HepG2 (cell line): ENCODE results near the gene FABP6. TPM values are rescaled to one million over a fixed set of nuclear protein-coding genes. Genes with fewer than 3 reads are reported as not detected.

Experiments
- ATAC-seq: fragments of 200-7000 bp; cut with Tn5 transposase; 3 replicates; pipeline ENCODE4 v1.9.1; 2020; ENCODE audit warnings: mild to moderate bottlenecking, moderate library complexity
- BruUV-seq: library from RNA; stranded (reverse); fragments of 400-500 nt; replicated peaks from 2 replicates; lab custom pipeline; 2021; lab: Mats Ljungman, UMichigan
- CTCF ChIA-PET: fragments of 300-600 bp; formaldehyde crosslinking; extraction: SDS; loops from one replicate; lab custom pipeline; 2021; ENCODE audit warnings: low total read pairs, inconsistent platforms, low intra/inter-chr PET ratio; lab: Yijun Ruan, JAX
- POLR2A ChIA-PET: fragments of 350-600 bp; sonication (Branson Sonifier 250); formaldehyde crosslinking; loops from one replicate; lab custom pipeline; 2020; ENCODE audit warnings: antibody characterized with exemption, inconsistent platforms; lab: Yijun Ruan, JAX
- DNase-seq: peaks from one replicate; pipeline ENCODE4 v3.0.0-alpha.2; 2015; ENCODE audit warnings: low spot score
- FAIRE-seq: peaks from 3 replicates; lab custom pipeline; 2011; peaks lifted over from hg19 to GRCh38; lab: Jason Lieb, UNC
- H2AFZ ChIP-seq: one replicate; pipeline ENCODE4 v1.6.1; 2011; ENCODE audit warnings: low read length, inconsistent platforms
- H3K27ac ChIP-seq: fragments of 300-600 bp; 3 replicates; pipeline ENCODE4 v1.8.0; 2011; ENCODE audit warnings: mixed run types, mild to moderate bottlenecking, mixed read lengths, low read length, inconsistent platforms; ENCODE audit not compliant: insufficient read depth; ENCODE audit errors: extremely low read length
- H3K27me3 ChIP-seq, 2 experiments: fragments of 200-600 bp in 1 of 2; 2 replicates in 1 of 2; 3 replicates in 1 of 2; pipeline versions ENCODE4 v1.6.0 to v1.8.0; 2011; ENCODE audit warnings: low read length in 2 of 2, mild to moderate bottlenecking in 2 of 2, moderate library complexity in 2 of 2, inconsistent platforms in 1 of 2; ENCODE audit not compliant: insufficient read depth in 2 of 2, control insufficient read depth in 1 of 2
- H3K36me3 ChIP-seq, 2 experiments: fragments of 200-600 bp in 1 of 2; replicated peaks in 1 of 2; 2 replicates in 1 of 2; 3 replicates in 1 of 2; pipeline versions ENCODE4 v1.5.1 to v1.8.0; 2011; ENCODE audit warnings: low read length in 2 of 2, inconsistent platforms in 1 of 2; ENCODE audit not compliant: insufficient read depth in 2 of 2, control insufficient read depth in 1 of 2
- H3K4me1 ChIP-seq: 2 replicates; pipeline ENCODE4 v1.5.1; 2012; ENCODE audit warnings: low read length, inconsistent platforms; ENCODE audit not compliant: insufficient read depth
- H3K4me2 ChIP-seq: 2 replicates; pipeline ENCODE4 v1.6.0; 2011; ENCODE audit warnings: low read depth, low read length, inconsistent platforms
- H3K4me3 ChIP-seq, 3 experiments: fragments of 200-600 bp in 1 of 3; sonication (generic), shearing (Covaris generic) in 1 of 3; replicated peaks in 1 of 3; 2 replicates each; pipeline ENCODE4 v1.5.1; 2011 to 2016; ENCODE audit warnings: low read length in 3 of 3, inconsistent platforms in 2 of 3, low read depth in 2 of 3, mild to moderate bottlenecking in 2 of 3, control low read depth in 1 of 3, mixed read lengths in 1 of 3; ENCODE audit not compliant: insufficient read depth in 1 of 3
- H3K79me2 ChIP-seq: one replicate; pipeline ENCODE4 v1.6.1; 2011; ENCODE audit warnings: low read length, inconsistent platforms; ENCODE audit not compliant: insufficient read depth
- H3K9ac ChIP-seq: 2 replicates; pipeline ENCODE4 v1.6.0; 2011; ENCODE audit warnings: mild to moderate bottlenecking, low read depth, low read length, inconsistent platforms; ENCODE audit not compliant: insufficient read depth
- H3K9me3 ChIP-seq: 2 replicates; pipeline ENCODE4 v1.5.1; 2012; ENCODE audit warnings: mild to moderate bottlenecking, low read length
- H4K20me1 ChIP-seq: 2 replicates; pipeline ENCODE4 v1.6.0; 2011; ENCODE audit warnings: inconsistent platforms, mild to moderate bottlenecking, low read length, moderate library complexity; ENCODE audit not compliant: insufficient read depth
- CCAR2 ChIP-seq: fragments of 200-400 bp; formaldehyde crosslinking; optimal IDR thresholded peaks from 2 replicates; pipeline ENCODE3; 2018; ENCODE audit warnings: low read depth, mild to moderate bottlenecking, low read length, moderate library complexity
- CREB3 ChIP-seq: sonication (generic); formaldehyde crosslinking; IDR thresholded peaks from 2 replicates; pipeline ENCODE4 v1.5.0; 2020; ENCODE audit warnings: missing genetic modification reagents
- FUBP1 ChIP-seq: sonication (generic); formaldehyde crosslinking; IDR thresholded peaks from 2 replicates; pipeline ENCODE4 v1.5.1; 2020; ENCODE audit warnings: missing genetic modification reagents, mild to moderate bottlenecking, borderline replicate concordance
- HOXD1 ChIP-seq: sonication (generic); formaldehyde crosslinking; IDR thresholded peaks from 2 replicates; pipeline ENCODE4 v1.5.0; 2020; ENCODE audit warnings: missing genetic modification reagents
- IRF2 ChIP-seq: IDR thresholded peaks from 2 replicates; pipeline ENCODE4 v1.6.1; 2018; ENCODE audit warnings: missing genetic modification reagents, missing compliant biosample characterization
- NFE2 ChIP-seq: sonication (generic); formaldehyde crosslinking; IDR thresholded peaks from 2 replicates; pipeline ENCODE4 v1.4.0; 2020; ENCODE audit warnings: missing genetic modification reagents
- SALL2 ChIP-seq: sonication (generic); formaldehyde crosslinking; IDR thresholded peaks from 2 replicates; pipeline ENCODE4 v1.8.1; 2023; ENCODE audit warnings: mild to moderate bottlenecking, missing genetic modification reagents, inconsistent platforms
- SIN3B ChIP-seq: fragments of 150-350 bp; IDR thresholded peaks from 2 replicates; pipeline ENCODE4 v1.6.1; 2014; ENCODE audit warnings: low read length
- TFDP1 ChIP-seq: IDR thresholded peaks from 2 replicates; pipeline ENCODE4 v1.6.1; 2016; ENCODE audit warnings: missing compliant biosample characterization, missing genetic modification reagents, borderline replicate concordance
- ZNF614 ChIP-seq: IDR thresholded peaks from 2 replicates; pipeline ENCODE4 v1.6.1; 2018; ENCODE audit warnings: missing biosample characterization, missing genetic modification reagents, inconsistent platforms, borderline replicate concordance
- ZNF710 ChIP-seq: sonication (generic); formaldehyde crosslinking; IDR thresholded peaks from 2 replicates; pipeline ENCODE4 v1.5.0; 2020; ENCODE audit warnings: mild to moderate bottlenecking, missing genetic modification reagents, borderline replicate concordance
- ZNF850 ChIP-seq: sonication (generic); formaldehyde crosslinking; conservative IDR thresholded peaks from 2 replicates; pipeline ENCODE4 v1.9.0; 2021; ENCODE audit warnings: mild to moderate bottlenecking, missing genetic modification reagents
- WGBS: methylation state at CpG from one replicate; pipeline ENCODE4 v1.1.6; 2017; ENCODE audit warnings: low lambda C conversion rate; 5-methylcytosine and 5-hydroxymethylcytosine counted together
- in situ Hi-C: cut with HindIII; loops from 2 replicates; pipeline ENCODE4 v1.10.0; 2017; ENCODE audit warnings: low pct_unique_long_range_greater_than_20kb; ENCODE audit not compliant: extremely low pct_ligation_motif_present
- intact Hi-C: fragments of 100-400 bp; cut with micrococcal nuclease; formaldehyde crosslinking; loops from one replicate; pipeline ENCODE4 v1.10.0; 2022; ENCODE audit not compliant: unreplicated experiment
- polyA plus RNA-seq, 8 experiments: library from polyadenylated mRNA; depleted of rRNA in 3 of 8; stranded (reverse) in 7 of 8; unstranded in 1 of 8; fragments of >200 nt; fragmentation: Illumina TruSeq in 4 of 8; extraction: Trizol in 4 of 8; gene quantifications; 2 replicates each; pipeline versions ENCODE4 v1.2.1 to v1.2.3, GENCODE V29; 2011 to 2016; ENCODE audit warnings: low read depth in 4 of 8, missing spikeins in 1 of 8, mixed read lengths in 1 of 8; ENCODE audit not compliant: insufficient read depth in 1 of 8
- total RNA-seq, 5 experiments: library from RNA; depleted of rRNA; stranded (reverse); fragments of >200 nt; fragmentation: Illumina TruSeq; extraction: Trizol; gene quantifications; 2 replicates each; pipeline ENCODE4 v1.2.3, GENCODE V29; 2016; ENCODE audit warnings: low read depth in 1 of 5
- TF ChIP-seq, protein P1 (sequence below): sonication (generic); formaldehyde crosslinking; IDR thresholded peaks from 2 replicates; pipeline ENCODE4 v1.8.1; 2023; ENCODE audit warnings: missing genetic modification reagents, inconsistent platforms, borderline replicate concordance

The FABP6 gene
- total and polyA plus RNA-seq, 2 of the 13 experiments (the other 11 are each of a cell fraction or from before 2014, with no cell fraction given): 0.13 TPM; not detected in 1

DNA sequence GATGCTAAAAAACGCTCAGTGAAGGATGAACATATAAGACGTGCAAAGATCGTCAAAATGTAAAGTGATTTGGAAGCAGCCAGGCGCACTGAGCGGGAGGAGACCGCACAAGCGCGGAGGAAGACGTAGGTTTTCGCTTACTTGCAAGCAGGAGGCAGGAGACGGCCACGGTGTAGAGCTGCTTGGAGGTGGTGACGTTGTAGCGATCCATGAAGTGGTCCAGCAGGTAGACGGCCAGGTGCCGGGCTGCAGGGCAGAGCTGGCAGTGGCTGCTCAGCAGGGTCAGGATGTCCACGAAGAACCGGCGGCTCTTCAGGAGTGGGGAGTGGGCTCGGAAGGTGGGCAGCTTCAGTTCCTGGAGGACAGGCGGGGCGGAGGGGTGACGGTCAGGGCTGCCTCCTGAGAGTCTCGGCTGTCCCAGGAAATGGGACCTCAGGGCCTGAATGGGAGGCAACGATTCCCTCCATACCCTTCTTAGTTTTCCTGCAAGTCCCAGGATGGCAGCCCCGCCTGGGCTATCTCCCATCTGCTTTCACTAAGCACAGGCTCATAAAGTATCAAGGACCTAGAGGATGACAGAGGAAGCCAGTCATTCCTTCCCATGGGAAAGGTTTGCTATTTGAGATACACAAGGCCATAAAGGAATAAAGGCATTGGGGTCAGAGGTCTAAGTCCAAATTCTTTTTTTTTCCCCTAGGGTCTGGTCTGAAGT lies 51.2 kb downstream of the FABP6 start:
- Histone ChIP-seq H4K20me1 (no peaks in the 10 kb centered on the region), H3K27ac (no peak overlapping the region), H3K4me2 (no peak overlapping the region), H3K4me1 (no peaks in the 10 kb centered on the region), H3K9ac (no peak overlapping the region), H3K36me3 (0 out of 5 replicates have a peak, but pooled peaks cover 0 to 1% of the 10 kb centered on the region in 2 experiments), H3K79me2 (no peaks in the 10 kb centered on the region), H3K9me3 (no peaks in the 10 kb centered on the region), H3K4me3 (no peak overlapping the region), H3K27me3 (no peaks in the 10 kb centered on the region), H2AFZ (no peak overlapping the region)
- FAIRE-seq (no peak), DNase-seq (no peak), ATAC-seq (no peak)
- intact Hi-C loops: no loop called here
- in situ Hi-C loops: no loop called here
- CTCF ChIA-PET: no interaction called here
- TF ChIP-seq NFE2 (CRISPR knock-in tag): no peak
- no peak for TF ChIP-seq SALL2 (CRISPR knock-in tag)
- TF ChIP-seq TFDP1 (CRISPR knock-in tag): no peak
- TF ChIP-seq ZNF850 (CRISPR knock-in tag): no peak
- no peak for TF ChIP-seq SIN3B
- TF ChIP-seq CREB3: no peak
- TF ChIP-seq IRF2: no peak
- TF ChIP-seq ZNF710: no peak
- no peak for TF ChIP-seq FUBP1 (CRISPR knock-in tag)
- no peak for TF ChIP-seq HOXD1 (CRISPR knock-in tag)
- TF ChIP-seq CCAR2: no peak
- TF ChIP-seq ZNF614 (CRISPR knock-in tag): no peak
- TF ChIP-seq, protein P1, sequence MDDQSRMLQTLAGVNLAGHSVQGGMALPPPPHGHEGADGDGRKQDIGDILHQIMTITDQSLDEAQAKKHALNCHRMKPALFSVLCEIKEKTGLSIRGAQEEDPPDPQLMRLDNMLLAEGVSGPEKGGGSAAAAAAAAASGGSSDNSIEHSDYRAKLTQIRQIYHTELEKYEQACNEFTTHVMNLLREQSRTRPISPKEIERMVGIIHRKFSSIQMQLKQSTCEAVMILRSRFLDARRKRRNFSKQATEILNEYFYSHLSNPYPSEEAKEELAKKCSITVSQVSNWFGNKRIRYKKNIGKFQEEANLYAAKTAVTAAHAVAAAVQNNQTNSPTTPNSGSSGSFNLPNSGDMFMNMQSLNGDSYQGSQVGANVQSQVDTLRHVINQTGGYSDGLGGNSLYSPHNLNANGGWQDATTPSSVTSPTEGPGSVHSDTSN (CRISPR knock-in tag): no peak
- WGBS: 90% methylated on average over 24 of the region's 26 CpGs
- BruUV-seq: no TSS peak
- POLR2A ChIA-PET: no interaction called here
